GM18499 (cell line): ENCODE data around the gene SYNGR3.

Experiments
- ATAC-seq: cut with Tn5 transposase; IDR thresholded peaks from one replicate; pipeline ENCODE4 v1.9.1; 2021; ENCODE audit warnings: moderate number of reproducible peaks; ENCODE audit not compliant: insufficient read depth, unreplicated experiment

SYNGR3 gene

DNA sequence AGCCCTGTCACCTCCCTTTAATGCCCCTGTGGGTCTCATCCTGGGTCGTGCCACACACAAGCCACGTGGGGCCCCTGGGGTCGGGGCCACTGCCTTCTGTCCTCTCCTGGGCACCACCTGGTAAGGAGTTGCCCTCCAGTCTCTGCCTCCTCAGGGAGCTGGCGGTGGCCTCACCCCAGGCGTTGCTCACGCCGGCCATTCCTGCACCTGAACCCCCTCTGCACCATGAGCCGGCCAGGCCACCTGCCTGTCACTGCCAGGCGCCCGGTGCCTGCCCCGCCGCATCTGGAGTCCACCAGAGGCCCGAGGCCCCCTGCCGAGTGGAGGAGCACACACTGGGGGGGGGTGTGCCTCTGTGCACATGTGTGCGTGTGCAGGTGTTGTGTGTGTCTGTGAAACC lies 47.3 kb downstream of the SYNGR3 start:
- no peak for ATAC-seq

DNA sequence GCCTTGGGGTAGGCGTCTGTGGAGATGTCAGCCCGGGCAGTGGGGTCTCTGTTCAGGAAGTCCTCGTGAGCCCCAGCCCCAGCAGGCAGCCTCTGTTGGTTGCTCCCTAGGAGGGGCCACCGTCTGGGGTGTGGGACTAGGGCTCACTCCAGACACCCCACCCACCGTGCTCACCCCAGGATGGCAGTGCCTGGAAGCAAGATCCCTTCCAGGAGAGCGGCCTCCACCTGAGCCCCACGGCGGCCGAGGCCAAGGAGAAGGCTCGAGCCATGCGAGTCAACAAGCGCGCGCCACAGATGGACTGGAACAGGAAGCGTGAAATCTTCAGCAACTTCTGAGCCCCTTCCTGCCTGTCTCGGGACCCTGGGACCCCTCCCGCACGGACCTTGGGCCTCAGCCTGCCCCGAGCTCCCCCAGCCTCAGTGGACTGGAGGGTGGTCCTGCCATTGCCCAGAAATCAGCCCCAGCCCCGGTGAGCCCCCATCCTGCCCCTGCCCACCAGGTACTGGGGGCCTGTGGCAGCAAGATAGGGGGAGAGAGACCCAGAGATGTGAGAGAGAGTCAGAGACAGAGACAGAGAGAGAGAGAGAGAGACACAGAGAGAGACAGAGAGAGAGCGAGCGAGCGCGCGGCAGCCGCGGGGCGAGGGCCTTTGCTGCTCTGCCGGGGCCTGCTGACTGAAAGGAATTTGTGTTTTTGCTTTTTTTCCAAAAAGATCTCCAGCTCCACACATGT lies 48.0 kb downstream of the SYNGR3 start:
- ATAC-seq, result no peak

DNA sequence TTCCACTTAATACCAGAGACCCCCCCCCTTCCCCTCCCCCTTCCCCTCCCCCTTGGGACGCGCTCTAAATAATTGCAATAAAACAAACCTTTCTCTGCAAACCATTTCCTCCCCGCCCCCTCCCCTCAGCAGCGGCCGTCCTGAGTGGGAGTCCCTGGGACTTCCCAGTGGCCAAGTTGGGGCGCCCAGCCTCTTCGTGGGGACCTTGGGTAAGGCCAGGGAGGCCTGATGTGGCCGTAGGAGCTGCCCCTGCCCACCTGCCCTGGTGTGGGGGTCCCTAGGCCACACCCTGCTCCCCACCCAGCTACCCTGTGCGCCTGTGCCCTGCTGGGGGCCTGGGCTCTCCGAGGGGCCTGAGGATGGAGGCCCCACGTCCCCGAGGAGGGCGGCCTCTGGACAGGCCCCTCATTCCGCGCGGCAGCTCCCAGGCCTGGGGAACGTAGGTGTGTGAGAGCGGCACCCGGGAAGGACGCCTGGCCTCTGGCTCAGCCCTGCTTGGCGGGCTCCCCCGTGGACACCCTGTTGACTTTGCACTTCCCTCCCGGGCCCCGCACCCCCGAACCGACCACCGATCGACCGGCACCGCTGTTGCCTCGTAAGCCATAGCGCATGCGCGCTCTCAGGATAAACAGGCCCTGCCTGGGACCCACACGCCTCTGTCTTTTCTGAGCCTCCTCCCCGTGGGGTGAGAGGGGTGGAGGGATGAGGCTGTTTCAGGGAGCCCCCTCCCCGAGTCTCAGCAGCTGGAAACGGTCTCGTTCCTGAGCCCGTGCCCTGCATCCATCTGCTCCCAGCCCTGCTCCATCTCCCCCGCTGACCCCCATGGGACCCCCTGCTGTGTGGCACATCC lies 48.8 kb downstream of the SYNGR3 start:
- no peak for ATAC-seq

DNA sequence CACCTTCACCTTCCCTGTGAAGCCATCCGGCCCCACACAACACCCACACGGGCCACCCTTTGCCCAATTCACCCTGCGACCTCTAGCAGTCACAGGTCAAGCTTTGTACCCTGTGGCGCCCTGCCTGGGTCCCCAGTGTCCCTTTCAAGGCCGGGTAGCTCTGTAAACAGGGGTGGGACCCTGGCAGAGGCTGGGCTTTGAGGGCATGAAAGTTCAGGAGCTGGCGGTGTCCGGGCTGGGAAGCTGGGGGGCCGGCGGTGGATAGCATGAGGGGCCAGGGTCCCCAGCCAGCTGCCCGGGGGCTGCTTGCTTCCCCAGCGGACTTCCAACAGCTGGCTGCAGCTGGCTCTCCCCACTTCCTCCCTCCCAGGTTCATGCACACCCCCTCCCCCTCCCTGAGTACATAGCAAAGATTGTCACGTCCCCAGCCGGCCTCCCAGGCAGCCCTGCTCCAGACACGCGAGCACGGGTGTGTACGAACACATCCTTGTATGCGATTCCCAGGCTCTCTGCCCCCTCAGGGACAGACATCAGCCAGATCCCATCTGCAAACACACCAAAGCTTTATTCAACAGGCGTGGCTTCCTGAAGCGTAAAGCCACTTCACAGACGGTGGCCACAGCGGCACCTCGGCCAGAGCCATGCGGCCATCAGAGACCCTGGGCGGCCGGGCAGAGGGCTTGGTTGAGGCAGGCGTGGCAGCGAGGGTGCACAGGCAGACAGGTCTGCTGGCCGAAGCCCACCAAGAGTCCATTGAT lies 49.7 kb downstream of the SYNGR3 start:
- ATAC-seq, result no peak

DNA sequence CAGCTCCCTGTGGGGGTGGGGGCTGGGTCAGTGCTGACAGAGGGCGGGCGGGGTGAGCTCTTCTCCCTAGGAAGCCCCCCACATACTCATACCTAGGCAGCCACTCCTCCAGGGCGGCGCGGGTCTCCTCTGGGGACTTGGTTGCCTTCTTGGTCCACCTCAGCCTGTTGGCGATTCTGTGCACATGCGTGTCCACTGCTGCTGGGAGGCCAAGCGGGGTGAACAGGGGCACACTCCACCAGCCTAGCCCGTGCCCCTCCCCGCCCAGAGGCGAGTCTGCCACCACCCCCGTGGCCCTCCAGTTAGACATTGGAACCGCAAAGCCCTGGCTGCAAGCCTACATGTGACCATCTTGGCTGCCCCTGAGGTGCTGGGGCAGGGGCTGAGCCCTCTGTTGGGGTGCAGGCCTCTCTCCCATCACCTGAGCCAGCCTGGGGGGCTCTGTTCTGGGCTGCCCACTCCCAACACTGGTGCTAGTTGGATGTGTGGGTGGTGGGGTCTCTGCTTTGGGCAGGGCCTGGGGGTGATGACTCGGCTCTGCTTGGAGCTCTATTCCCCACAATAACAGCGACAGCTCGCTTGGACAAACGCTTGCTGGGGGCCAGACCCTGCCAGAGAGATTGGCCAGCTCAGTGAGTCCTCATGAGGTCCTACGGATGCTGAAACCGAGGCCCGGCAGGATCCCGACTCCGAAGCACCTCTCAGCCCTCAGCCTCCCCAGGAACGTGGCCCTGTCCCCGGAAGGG lies 50.4 kb downstream of the SYNGR3 start:
- ATAC-seq, result no peak

DNA sequence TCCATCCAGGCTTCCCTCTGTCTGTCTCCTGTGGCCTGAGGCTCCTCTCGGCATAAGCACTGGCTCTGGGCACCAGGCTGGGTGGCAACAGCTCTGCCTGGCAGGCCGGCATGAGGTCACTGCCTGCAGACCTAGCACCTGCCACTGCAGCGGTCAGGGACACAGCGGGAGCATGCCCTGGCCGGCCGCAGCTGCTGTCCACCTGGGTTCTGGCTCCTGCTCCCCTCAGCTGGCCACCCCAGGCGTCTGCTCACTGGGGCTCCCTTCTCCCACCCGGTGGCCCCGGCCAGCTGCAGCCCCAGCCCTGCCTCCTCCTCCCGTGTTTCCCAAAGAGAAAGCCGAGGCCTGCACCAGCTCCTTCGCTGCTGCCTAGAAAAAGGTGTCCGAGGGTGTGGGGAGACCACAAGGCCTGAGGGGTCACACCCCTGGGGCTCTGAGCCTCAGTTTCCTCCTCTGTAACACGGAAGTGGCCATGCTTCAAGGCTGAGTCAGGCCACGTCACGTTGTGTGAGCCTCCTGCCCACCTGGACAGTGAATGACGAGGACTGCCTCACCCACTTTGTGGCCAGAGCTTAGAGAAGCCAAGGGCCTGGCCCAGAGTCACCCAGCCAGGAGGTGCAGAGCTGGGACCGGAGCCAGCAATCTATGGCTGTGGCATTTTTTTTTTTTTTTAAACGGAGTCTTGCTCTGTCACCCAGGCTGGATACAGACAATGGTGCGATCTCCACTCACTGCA lies 51.2 kb downstream of the SYNGR3 start:
- ATAC-seq, result no peak

DNA sequence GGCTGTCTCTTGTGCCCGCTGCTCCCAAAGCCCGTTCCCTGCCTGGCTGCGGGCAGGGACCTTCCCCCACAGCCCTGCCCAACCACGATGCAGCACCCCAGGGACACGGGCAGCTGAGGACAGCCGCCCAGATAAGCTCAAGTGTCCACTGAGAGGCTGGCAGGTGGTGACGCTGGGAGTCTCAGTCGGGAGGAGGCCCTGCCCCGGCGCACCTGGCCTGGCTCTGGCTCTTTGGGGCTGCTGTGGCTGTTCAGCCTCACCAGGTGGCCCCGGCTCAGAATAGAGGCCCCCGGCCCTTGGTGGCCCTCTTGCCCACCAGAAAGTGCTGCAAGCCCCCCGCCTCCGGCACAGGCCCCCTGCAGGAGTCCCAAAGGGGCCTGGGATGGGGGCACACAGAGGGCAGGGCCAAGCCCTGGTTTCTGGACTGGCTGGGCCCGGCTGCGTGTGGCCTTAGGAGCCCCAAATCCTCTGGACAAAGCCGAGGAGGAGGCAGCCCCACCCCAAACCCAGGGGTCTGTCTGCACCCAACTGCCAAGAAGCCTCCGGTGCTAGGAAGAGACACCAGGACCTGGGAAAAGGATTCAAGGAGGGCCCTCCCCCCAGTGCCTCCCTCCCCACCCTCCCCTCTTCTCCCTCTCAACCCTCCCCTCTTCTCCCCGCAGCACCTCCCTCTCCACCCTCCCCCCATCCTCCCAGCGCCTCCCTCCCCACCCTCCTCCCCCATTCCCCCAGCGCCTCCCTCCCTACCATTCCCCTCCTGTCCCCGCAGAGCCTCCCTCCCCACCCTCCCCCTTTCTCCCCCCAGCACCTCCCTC lies 52.6 kb downstream of the SYNGR3 start:
- ATAC-seq, result no peak

DNA sequence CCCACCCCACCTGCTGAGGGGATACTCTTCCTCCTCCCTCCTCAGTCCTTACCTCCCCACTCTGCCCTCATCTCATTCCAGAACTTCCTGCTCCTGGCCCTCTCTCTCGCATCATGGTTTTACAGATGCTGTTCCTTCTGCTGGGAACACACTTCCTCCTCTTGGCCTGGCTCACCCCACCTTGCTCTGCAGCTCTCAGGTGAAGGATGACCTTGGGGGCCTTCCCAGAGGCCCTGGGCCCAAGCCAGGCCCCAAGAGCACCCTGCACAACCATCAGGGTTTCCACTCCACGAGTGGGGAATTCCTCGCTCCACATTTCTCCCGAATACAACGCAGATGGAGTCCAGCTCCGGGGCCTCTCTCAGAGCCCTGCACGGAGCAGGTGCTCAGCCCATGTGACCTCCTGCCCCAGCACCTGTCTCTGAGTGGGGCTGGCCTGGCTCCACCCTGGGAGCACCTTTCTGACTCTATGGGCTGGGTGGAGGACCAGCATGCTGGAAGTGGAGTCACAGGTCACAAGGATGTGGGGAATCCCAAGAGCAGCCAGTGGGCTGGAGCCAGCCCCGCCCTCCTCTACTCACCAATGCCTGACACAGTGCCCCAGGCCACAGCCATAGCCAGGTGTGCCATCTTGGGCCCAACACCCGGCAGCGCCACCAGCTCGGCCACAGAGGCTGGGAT lies 53.4 kb downstream of the SYNGR3 start:
- ATAC-seq, result no peak
